ENCODE results near the gene SLC44A5.

DNA sequence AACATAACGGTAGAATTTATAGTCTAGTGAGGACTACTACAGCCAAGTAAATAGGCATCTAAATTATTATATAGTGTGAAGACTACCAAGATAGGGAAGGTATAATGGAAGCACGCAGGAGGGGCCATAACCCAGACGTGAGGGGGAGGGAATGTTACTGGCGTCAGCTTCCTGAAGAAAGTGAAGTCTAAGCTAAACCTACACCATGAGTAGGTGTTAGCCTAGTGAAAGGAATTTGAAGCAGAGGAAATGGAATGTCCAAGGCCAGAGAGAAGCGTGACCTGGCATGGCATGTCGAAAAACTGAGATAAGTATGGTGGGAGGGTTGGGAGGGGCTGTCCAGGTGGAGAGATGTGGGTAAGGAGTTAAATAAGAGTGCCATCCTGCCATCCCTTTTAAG is 140.5 kb downstream of the SLC44A5 start:
- TF ChIP-seq, protein P1, sequence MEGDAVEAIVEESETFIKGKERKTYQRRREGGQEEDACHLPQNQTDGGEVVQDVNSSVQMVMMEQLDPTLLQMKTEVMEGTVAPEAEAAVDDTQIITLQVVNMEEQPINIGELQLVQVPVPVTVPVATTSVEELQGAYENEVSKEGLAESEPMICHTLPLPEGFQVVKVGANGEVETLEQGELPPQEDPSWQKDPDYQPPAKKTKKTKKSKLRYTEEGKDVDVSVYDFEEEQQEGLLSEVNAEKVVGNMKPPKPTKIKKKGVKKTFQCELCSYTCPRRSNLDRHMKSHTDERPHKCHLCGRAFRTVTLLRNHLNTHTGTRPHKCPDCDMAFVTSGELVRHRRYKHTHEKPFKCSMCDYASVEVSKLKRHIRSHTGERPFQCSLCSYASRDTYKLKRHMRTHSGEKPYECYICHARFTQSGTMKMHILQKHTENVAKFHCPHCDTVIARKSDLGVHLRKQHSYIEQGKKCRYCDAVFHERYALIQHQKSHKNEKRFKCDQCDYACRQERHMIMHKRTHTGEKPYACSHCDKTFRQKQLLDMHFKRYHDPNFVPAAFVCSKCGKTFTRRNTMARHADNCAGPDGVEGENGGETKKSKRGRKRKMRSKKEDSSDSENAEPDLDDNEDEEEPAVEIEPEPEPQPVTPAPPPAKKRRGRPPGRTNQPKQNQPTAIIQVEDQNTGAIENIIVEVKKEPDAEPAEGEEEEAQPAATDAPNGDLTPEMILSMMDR (conservative IDR thresholded peaks at IDR 0.05; ENCODE audit: low read length), result no peak
- TF ChIP-seq EZH2phosphoT487 (IDR thresholded peaks at IDR 0.05; ENCODE audit: borderline replicate concordance), result no peak
